Type B pancreatic cell (in vitro differentiated cells): Measurements from ENCODE around the gene JOSD1. TPM values are rescaled to one million over a fixed set of nuclear protein-coding genes. Genes with fewer than 3 reads are reported as not detected.

Experiments used
- DNase-seq: peaks from one replicate; pipeline ENCODE4 v3.0.0; 2021; ENCODE audit warnings: mixed read lengths; ENCODE audit not compliant: unreplicated experiment; ENCODE audit errors: extremely low spot score
- H3K27ac Mint-ChIP-seq: 2 replicates; pipeline ENCODE4 v1.8.0; 2021; ENCODE audit warnings: mild to moderate bottlenecking, mixed read lengths
- H3K27me3 Mint-ChIP-seq: 2 replicates; pipeline ENCODE4 v1.8.0; 2021; ENCODE audit warnings: mixed read lengths
- H3K36me3 Mint-ChIP-seq: 2 replicates; pipeline ENCODE4 v1.8.0; 2021; ENCODE audit warnings: mixed read lengths
- H3K4me1 Mint-ChIP-seq: one replicate; pipeline ENCODE4 v1.8.0; 2021; ENCODE audit warnings: mixed read lengths; ENCODE audit not compliant: unreplicated experiment
- H3K4me3 Mint-ChIP-seq: 2 replicates; pipeline ENCODE4 v1.8.0; 2021; ENCODE audit warnings: mild to moderate bottlenecking, mixed read lengths
- H3K9me3 Mint-ChIP-seq: 2 replicates; pipeline ENCODE4 v1.8.0; 2021; ENCODE audit warnings: mixed read lengths
- total RNA-seq: library from RNA; stranded (reverse); gene quantifications from 2 replicates; pipeline ENCODE4 v1.2.1, GENCODE V29; 2021; ENCODE audit warnings: low replicate concordance
- TF ChIP-seq, protein P1 (sequence below): fragments of 200-600 bp; sonication (generic); conservative IDR thresholded peaks from 2 replicates; pipeline ENCODE4 v1.5.0; 2021; ENCODE audit warnings: antibody characterized with exemption, mild to moderate bottlenecking

JOSD1 gene
- total RNA-seq, 1 donor from 2014 or later, result 43.4 TPM

DNA sequence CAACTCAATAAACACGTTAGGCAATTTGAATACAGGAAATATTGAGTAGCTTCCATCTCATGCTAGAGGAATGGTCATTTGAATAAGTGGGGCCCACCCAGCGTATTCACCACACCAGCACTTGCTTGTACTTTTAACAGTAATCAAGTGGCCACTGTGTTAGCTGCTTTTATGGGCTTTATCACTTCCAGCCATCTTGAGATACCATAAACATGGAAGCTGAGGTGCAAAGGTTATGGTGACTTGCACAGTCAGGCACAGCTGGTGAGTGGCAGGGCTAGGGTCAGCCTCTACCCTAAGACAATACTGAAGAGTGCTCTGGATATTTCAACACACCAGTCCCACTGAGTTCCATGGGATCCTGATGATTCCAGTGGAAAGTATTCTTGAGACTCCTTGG lies 6.7 kb downstream of the JOSD1 start:
- no peaks in the 10 kb centered on the region for H3K27me3 Mint-ChIP-seq
- no peaks in the 10 kb centered on the region for H3K9me3 Mint-ChIP-seq
- no peak overlapping the region for H3K4me3 Mint-ChIP-seq
- no peak for DNase-seq
- peak overlapping the region; percentile 92 for H3K27ac Mint-ChIP-seq
- peaks cover 31% of the 10 kb centered on the region for H3K36me3 Mint-ChIP-seq
- H3K4me1 Mint-ChIP-seq, result peaks cover 37% of the 10 kb centered on the region
- TF ChIP-seq, protein P1, sequence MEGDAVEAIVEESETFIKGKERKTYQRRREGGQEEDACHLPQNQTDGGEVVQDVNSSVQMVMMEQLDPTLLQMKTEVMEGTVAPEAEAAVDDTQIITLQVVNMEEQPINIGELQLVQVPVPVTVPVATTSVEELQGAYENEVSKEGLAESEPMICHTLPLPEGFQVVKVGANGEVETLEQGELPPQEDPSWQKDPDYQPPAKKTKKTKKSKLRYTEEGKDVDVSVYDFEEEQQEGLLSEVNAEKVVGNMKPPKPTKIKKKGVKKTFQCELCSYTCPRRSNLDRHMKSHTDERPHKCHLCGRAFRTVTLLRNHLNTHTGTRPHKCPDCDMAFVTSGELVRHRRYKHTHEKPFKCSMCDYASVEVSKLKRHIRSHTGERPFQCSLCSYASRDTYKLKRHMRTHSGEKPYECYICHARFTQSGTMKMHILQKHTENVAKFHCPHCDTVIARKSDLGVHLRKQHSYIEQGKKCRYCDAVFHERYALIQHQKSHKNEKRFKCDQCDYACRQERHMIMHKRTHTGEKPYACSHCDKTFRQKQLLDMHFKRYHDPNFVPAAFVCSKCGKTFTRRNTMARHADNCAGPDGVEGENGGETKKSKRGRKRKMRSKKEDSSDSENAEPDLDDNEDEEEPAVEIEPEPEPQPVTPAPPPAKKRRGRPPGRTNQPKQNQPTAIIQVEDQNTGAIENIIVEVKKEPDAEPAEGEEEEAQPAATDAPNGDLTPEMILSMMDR, result no peak

DNA sequence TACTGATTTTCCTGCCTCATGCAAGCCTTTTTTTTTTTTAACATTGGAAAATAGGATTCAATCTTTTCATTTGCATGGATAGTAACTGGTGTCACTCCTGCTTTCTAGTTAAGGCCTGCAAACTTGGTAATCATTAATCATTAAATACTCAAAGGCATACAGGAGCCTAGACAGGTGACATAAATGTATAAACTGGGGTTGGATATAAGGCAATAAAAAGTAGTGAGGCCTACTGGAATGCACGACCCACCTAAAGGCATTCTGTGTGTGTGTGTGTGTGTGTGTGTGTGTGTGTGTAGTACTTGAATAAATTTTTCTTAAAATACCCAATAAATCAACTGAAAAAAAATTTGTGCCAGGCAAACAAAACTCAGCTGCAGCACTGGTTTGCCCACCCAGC lies 11.1 kb downstream of the JOSD1 start:
- Mint-ChIP-seq H3K27me3 (no peaks in the 10 kb centered on the region), H3K27ac (no peak overlapping the region), H3K4me1 (peaks cover 4% of the 10 kb centered on the region), H3K9me3 (no peaks in the 10 kb centered on the region), H3K36me3 (peaks cover 21% of the 10 kb centered on the region), H3K4me3 (no peak overlapping the region)
- no peak for DNase-seq
- TF ChIP-seq, protein P1, result no peak

DNA sequence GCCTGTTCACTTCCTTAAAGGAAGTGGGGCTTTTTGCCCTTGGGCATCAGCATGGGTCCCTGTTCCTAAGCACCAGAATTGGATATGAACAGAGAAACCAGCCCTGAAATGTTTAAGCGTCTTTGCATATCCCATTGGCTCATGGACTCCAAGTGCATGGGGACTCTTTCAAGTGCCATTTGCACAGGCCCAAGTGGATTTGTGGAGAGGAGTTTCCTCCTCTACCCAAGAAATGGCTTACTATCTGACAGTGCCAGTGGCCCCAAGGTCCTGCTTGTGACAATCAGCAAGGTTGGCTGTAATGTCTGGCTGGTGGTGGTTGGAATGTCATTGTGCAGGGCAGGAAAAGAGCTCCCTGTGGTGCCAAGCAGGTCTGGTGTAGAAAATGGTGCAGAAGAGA lies 15.0 kb downstream of the JOSD1 start:
- peak overlapping the region; percentile 25 for H3K4me3 Mint-ChIP-seq
- H3K27ac Mint-ChIP-seq, result no peak overlapping the region
- H3K36me3 Mint-ChIP-seq, result peaks cover 36% of the 10 kb centered on the region
- TF ChIP-seq, protein P1, result no peak
- H3K4me1 Mint-ChIP-seq, result peaks cover 9% of the 10 kb centered on the region
- no peaks in the 10 kb centered on the region for H3K27me3 Mint-ChIP-seq
- H3K9me3 Mint-ChIP-seq, result no peaks in the 10 kb centered on the region
- no peak for DNase-seq

DNA sequence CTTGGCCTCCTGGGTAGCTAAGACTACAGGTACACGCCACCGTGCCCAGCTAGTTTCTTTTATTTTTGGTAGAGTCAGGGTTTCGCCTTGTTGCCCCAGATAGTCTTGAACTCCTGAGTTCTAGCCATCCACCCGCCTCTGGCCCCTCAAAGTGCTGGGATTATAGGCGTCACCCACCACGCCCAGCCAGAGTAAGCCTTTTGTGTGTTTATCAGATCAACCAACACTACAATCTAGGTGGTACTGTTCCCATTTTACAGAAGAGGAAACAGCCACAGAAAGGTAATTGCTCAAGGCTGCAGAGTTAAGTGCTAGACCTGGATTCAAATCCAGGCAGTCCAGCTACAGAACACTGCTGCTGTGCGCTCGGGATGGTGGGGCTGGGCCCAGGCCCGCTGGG lies 15.8 kb downstream of the JOSD1 start:
- peaks cover 9% of the 10 kb centered on the region for H3K4me1 Mint-ChIP-seq
- no peaks in the 10 kb centered on the region for H3K27me3 Mint-ChIP-seq
- TF ChIP-seq, protein P1, result no peak
- no peak overlapping the region for H3K27ac Mint-ChIP-seq
- peaks cover 36% of the 10 kb centered on the region for H3K36me3 Mint-ChIP-seq
- no peak for DNase-seq
- H3K9me3 Mint-ChIP-seq, result no peaks in the 10 kb centered on the region
- peak overlapping the region; percentile 25 for H3K4me3 Mint-ChIP-seq

DNA sequence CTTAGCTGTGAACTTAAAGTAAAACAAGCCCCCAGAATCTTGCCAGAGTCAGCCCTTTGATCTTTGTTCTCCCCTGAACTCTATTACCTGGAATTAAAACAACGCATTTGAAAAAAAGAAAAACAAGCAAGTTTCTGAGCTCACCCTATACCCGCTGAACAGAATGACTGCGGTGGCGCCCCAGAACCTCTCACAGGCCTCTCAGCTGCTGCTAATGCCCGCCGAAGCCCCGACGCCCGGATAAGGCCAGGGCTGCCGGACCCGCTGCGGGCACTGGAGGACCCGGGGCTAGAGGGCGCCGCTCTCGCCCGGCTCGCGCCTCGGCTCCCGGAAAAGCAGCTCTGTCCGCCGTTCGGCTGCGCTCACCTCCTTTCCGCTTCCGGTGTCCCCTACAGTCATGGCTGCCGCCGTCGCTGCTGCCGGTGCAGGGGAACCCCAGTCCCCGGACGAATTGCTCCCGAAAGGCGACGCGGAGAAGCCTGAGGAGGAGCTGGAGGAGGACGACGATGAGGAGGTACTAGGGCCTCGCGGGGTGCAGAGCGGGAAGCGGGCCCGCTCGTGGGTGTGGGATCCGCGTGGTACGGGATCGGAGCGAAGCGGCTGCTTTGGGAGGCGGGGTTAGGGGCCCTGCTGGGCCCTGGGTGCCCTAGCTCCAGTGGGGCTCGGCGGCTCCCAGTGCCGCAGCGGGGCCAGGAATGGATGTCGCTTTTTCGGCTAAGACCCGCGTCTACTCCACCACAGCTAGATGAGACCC lies 19.0 kb downstream of the JOSD1 start, which contains the start of gene TOMM22:
Gene TOMM22, plus strand, starts transcription at position 376 of the 754 bp plus-strand sequence. Its CDS starts 22 bp downstream, at position 398.
- H3K4me1 Mint-ChIP-seq, result peaks cover 9% of the 10 kb centered on the region
- DNase-seq, result peak; percentile 89
- peak within 1 kb of the TSS; percentile 94 for H3K27ac Mint-ChIP-seq
- TF ChIP-seq, protein P1, result peak; percentile 55
- H3K36me3 Mint-ChIP-seq, result peaks cover 26% of the 10 kb centered on the region
- peak within 1 kb of the TSS; percentile 99 for H3K4me3 Mint-ChIP-seq
- H3K9me3 Mint-ChIP-seq, result no peaks in the 10 kb centered on the region
- H3K27me3 Mint-ChIP-seq, result no peaks in the 10 kb centered on the region
